Retinal pigment epithelial cell (primary cell): Measurements from ENCODE around the gene HMGN5.
A peak's percentile ranks its signal among the peaks of the same experiment; 100 is the strongest.

Experiments
- DNase-seq: peaks from one replicate; pipeline ENCODE4 v3.0.0-alpha.2; 2010; ENCODE audit warnings: low read depth
- H3K4me3 ChIP-seq: 2 replicates; pipeline ENCODE4 v1.5.1; 2011; ENCODE audit warnings: mild to moderate bottlenecking, low read length, control low read depth, moderate library complexity
- CTCF ChIP-seq: conservative IDR thresholded peaks from 2 replicates; pipeline ENCODE4 v1.5.1; 2011; ENCODE audit warnings: low read depth, low read length, control low read depth, inconsistent platforms

HMGN5 gene

GRCh38 chrX:81201671-81202455 is at the start of gene HMGN5, which contains the start of gene SH3BGRL:
TSS of gene HMGN5 (minus strand) at chrX:81201913. CDS start at chrX:81121549, 80,364 bp downstream.
TSS of gene SH3BGRL (plus strand) at chrX:81202102. CDS start at chrX:81202201, 99 bp downstream.
- TF ChIP-seq CTCF: no peak
- DNase-seq: peak; percentile 62
- H3K4me3 ChIP-seq: peak within 1 kb of the TSS; percentile 83

GRCh38 chrX:81241753-81242152 is 40.0 kb upstream of the HMGN5 start:
- no peak for TF ChIP-seq CTCF
- DNase-seq: no peak
- H3K4me3 ChIP-seq: no peak overlapping the region

- no peak for DNase-seq
- H3K4me3 ChIP-seq: no peak overlapping the region
- TF ChIP-seq CTCF: no peak
Measured at GRCh38 chrX:81240701-81241331, 39.1 kb upstream of the HMGN5 start.

GRCh38 chrX:81238166-81238565 is 36.5 kb upstream of the HMGN5 start:
- no peak overlapping the region for H3K4me3 ChIP-seq
- TF ChIP-seq CTCF: no peak
- no peak for DNase-seq

GRCh38 chrX:81237516-81237915 is 35.8 kb upstream of the HMGN5 start:
- no peak for DNase-seq
- H3K4me3 ChIP-seq: no peak overlapping the region
- TF ChIP-seq CTCF: no peak

GRCh38 chrX:81232218-81232617 is 30.5 kb upstream of the HMGN5 start:
- no peak for DNase-seq
- no peak overlapping the region for H3K4me3 ChIP-seq
- no peak for TF ChIP-seq CTCF

- H3K4me3 ChIP-seq: no peak overlapping the region
- no peak for DNase-seq
- TF ChIP-seq CTCF: no peak
Measured at GRCh38 chrX:81231476-81231875, 29.8 kb upstream of the HMGN5 start.
